Fibroblast of skin of back (primary cell): ENCODE measurements around the gene ASPDH.
"Not testable (repeated sequence)": the region's sequence is repeated elsewhere in the genome, so short reads cannot be mapped to it uniquely, and the experiment has no call there.

Source experiments
- DNase-seq: peaks from one replicate; pipeline ENCODE4 v3.0.0-alpha.2; 2013

Gene ASPDH

DNA sequence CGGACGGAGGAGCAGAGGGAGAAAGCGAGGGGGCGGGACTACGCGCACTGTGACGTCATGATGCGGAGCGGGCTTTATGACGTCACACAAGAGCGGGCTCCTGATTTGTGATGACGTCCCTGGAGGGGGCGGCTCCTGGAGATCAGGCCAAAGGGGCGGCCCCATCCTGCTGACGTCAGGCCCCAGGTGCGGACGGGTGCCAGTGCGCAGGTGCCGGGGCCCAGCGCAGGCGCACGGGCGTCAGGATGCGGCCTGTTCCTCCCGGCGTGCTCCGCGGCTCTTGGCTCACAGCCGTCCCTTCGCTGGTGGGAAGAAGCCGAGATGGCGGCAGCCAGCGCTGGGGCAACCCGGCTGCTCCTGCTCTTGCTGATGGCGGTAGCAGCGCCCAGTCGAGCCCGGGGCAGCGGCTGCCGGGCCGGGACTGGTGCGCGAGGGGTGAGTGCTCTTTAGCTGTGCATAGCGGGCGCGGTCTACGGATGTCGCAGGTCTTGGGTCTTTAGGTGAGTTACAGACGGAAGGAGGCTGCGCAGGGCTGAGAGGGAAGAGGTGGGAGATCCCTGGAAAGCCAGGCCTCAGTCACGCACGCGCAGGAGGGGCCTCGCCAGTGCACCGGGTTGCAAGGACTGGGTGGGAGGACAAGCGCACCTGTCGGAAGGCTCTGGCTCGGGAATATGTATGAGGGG lies 37.3 kb downstream of the ASPDH start, which contains the start of the genes EMC10 and GARIN5A:
Gene EMC10, plus strand, starts transcription at position 284 of the 683 bp plus-strand sequence. Its CDS starts 38 bp downstream, at position 322.
Gene GARIN5A, minus strand, starts transcription at position 625 of the 683 bp plus-strand sequence. Its CDS starts 460 bp downstream, at position 165.
- peak; percentile 89 for DNase-seq

- no peak for DNase-seq
Measured at GRCh38 chr19:50475736-50476223, 37.9 kb downstream of the ASPDH start.

GRCh38 chr19:50475101-50475568 lies 38.6 kb downstream of the ASPDH start:
- DNase-seq: no peak

DNA sequence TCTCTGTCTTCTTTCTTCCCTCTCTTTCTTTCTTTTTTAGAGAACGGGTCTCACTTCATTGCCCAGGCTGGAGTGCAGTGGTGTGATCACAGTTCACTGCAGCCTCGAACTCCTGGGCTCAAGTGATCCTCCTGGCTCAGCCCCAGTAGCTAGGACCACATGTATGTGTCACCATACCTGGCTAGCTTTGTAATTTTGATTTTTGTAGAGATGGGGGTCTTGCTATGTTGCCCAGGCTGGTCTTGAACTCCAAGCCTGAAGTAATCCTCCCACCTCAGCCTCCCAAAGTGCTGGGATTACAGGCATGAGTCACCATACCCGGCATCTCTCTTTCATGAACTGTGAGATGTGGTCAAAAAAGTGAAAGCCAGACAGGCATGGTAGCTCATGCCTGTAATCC lies 40.4 kb downstream of the ASPDH start:
- not testable (repeated sequence) for DNase-seq

DNA sequence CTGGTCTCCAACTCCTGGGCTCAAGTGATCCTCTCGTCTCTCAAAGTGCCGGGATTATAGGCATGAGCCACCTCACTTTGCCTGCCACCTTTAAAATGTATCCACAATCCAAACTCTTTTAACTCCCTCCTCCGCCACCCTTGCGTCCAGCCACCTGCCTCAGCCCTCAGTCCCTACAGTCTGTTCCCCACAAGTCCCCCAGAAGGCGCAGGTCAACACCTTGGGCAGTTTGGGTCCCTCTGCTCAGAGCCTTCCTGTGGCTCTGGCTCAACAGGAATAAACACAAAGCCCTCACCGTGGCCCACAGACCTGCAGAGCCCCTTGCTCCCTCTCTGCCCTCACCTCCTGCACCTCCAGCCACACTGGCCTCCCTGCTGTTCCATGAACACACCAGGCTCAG lies 44.9 kb downstream of the ASPDH start:
- no peak for DNase-seq

DNA sequence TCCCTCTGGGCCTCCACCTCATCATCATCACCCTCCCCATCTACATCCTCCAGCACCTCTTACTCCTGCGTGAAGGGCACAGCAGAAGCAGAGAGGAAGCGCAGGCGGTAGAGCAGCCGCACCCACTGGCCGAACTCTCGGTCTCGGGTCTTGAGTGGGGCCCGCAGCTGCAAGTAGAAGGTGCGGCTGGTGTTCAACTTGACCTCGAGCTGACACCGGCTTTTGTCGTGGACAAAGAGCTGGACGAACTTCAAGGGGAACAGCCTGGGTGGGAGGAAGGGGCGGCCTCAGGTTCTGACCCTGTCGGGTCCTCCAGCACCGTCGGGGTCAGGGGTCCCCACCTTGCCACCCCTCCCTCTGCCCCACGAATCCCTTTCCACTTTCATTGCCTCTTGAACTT lies 46.1 kb downstream of the ASPDH start:
- DNase-seq: no peak

GRCh38 chr19:50466706-50467039 lies 47.0 kb downstream of the ASPDH start:
- DNase-seq: no peak

DNA sequence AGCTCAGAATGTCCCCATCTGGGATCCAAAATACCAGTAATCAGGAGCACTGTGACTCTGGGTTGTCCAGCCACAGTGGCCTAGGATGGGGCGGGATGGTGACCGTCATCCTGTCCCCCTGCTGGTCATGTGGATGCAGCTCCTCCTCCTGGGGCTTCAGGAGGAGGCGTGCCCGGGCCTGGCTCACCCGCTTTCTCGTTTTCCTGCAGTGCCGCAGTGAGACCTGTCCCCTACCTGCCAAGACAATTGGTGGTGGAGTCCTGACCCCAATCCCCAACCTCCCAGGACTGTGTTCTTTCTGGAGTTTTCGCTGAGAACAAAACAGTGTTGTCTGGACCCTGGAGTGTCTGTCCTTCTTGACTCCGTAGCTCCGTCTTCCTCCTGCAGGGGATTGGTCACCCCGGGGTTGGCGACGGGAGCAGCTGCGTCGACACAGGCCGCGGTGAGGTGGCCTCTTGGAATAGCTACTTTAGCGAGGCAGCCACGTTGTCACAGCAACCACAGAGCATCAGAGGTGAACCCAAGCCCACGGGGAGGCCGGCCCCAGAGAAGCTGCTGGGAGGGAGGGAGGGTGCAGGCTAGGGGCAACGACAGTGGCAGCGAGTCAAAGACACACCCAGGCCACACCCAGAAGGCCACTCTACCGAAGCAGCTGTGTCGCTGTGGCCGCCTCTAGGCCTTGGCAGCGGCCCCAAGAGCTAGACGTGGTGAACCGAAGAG lies 47.6 kb downstream of the ASPDH start:
- DNase-seq: peak; percentile 13

DNA sequence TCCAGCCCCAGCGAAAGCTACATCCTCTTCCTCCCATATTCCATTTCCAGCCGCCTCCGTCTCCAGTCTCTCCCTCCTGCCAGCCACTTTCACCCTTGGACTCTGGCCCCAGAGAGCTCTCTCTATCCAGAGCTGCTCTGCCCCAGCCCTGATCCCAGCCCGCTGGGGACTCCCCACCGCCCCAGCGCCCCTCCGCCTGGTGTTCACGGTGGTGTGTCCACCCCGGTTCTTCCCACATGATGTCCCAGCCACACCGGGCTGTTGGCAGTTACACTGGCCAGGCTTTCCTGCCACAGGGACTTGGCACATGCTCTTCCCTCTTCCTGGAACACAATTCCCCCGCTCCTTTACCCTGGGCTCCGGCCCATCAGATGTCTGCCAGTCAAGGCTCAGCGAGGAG lies 48.7 kb downstream of the ASPDH start:
- no peak for DNase-seq

GRCh38 chr19:50464348-50464747 lies 49.4 kb downstream of the ASPDH start:
- no peak for DNase-seq

DNA sequence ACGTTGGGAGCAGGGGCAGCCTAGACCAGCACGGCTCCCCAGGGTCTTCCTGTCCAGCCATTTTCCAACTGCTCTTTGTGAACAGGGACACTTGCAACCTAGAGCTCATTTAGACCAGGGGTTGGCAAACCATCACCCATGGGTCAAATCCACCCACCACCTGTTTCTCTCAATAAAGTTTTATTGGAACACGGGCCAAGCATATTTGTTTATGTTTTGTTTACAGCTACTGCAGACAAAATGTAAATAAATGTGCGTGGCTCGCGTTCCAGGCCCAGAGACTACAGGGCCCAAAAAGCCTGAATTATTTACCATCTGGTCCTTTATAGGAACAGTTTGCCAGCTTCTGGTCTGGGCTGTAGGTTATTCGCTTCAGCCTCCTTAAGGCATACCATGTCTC lies 50.7 kb downstream of the ASPDH start:
- DNase-seq: no peak
